Type B pancreatic cell (in vitro differentiated cells): Measurements from ENCODE around the gene FKBP1C. TPM values are rescaled to one million over a fixed set of nuclear protein-coding genes. Genes with fewer than 3 reads are reported as not detected.
A peak's percentile ranks its signal among the peaks of the same experiment; 100 is the strongest.
"Not testable (repeated sequence)": the region's sequence is repeated elsewhere in the genome, so short reads cannot be mapped to it uniquely, and the experiment has no call there.

ENCODE experiments used
- DNase-seq: peaks from one replicate; pipeline ENCODE4 v3.0.0; 2021; ENCODE audit warnings: mixed read lengths; ENCODE audit not compliant: unreplicated experiment; ENCODE audit errors: extremely low spot score
- H3K27ac Mint-ChIP-seq: 2 replicates; pipeline ENCODE4 v1.8.0; 2021; ENCODE audit warnings: mild to moderate bottlenecking, mixed read lengths
- H3K27me3 Mint-ChIP-seq: 2 replicates; pipeline ENCODE4 v1.8.0; 2021; ENCODE audit warnings: mixed read lengths
- H3K36me3 Mint-ChIP-seq: 2 replicates; pipeline ENCODE4 v1.8.0; 2021; ENCODE audit warnings: mixed read lengths
- H3K4me1 Mint-ChIP-seq: one replicate; pipeline ENCODE4 v1.8.0; 2021; ENCODE audit warnings: mixed read lengths; ENCODE audit not compliant: unreplicated experiment
- H3K4me3 Mint-ChIP-seq: 2 replicates; pipeline ENCODE4 v1.8.0; 2021; ENCODE audit warnings: mild to moderate bottlenecking, mixed read lengths
- H3K9me3 Mint-ChIP-seq: 2 replicates; pipeline ENCODE4 v1.8.0; 2021; ENCODE audit warnings: mixed read lengths
- CTCF ChIP-seq: fragments of 200-600 bp; sonication (generic); conservative IDR thresholded peaks from 2 replicates; pipeline ENCODE4 v1.5.0; 2021; ENCODE audit warnings: antibody characterized with exemption, mild to moderate bottlenecking
- total RNA-seq: library from RNA; stranded (reverse); gene quantifications from 2 replicates; pipeline ENCODE4 v1.2.1, GENCODE V29; 2021; ENCODE audit warnings: low replicate concordance

FKBP1C gene
- total RNA-seq, 1 donor from 2014 or later: 0.63 TPM

- H3K36me3 Mint-ChIP-seq, DNase-seq, H3K27me3 Mint-ChIP-seq, H3K4me3 Mint-ChIP-seq, H3K9me3 Mint-ChIP-seq, H3K27ac Mint-ChIP-seq, H3K4me1 Mint-ChIP-seq: not testable (repeated sequence)
Observed at GRCh38 chr6:63230027-63230426, 18.8 kb downstream of the FKBP1C start.

- DNase-seq, H3K4me3 Mint-ChIP-seq, H3K27ac Mint-ChIP-seq, H3K4me1 Mint-ChIP-seq, H3K9me3 Mint-ChIP-seq, H3K27me3 Mint-ChIP-seq, H3K36me3 Mint-ChIP-seq: not testable (repeated sequence)
Observed at GRCh38 chr6:63230511-63230910, 19.2 kb downstream of the FKBP1C start.

GRCh38 chr6:63236398-63236817 is 25.1 kb downstream of the FKBP1C start:
- H3K27ac Mint-ChIP-seq: no peak overlapping the region
- no peak for DNase-seq

GRCh38 chr6:63245420-63245819 is 34.2 kb downstream of the FKBP1C start:
- no peaks in the 10 kb centered on the region for H3K4me1 Mint-ChIP-seq

More at GRCh38 chr6:63236398-63236817, 25.1 kb downstream of the FKBP1C start:
- Mint-ChIP-seq H3K9me3 (no peaks in the 10 kb centered on the region), H3K4me1 (no peaks in the 10 kb centered on the region), H3K27me3 (no peaks in the 10 kb centered on the region), H3K4me3 (no peak overlapping the region), H3K36me3 (no peaks in the 10 kb centered on the region)
- TF ChIP-seq CTCF: no peak

GRCh38 chr6:63245909-63246308 is 34.6 kb downstream of the FKBP1C start:
- DNase-seq: no peak

More at GRCh38 chr6:63245420-63245819, 34.2 kb downstream of the FKBP1C start:
- Mint-ChIP-seq H3K27ac (no peak overlapping the region), H3K4me3 (no peak overlapping the region), H3K9me3 (no peaks in the 10 kb centered on the region), H3K27me3 (no peaks in the 10 kb centered on the region), H3K36me3 (no peaks in the 10 kb centered on the region)
- DNase-seq: no peak
- TF ChIP-seq CTCF: no peak

GRCh38 chr6:63246581-63246980 is 35.3 kb downstream of the FKBP1C start:
- TF ChIP-seq CTCF: no peak
- Mint-ChIP-seq H3K4me3 (no peak overlapping the region), H3K27ac (no peak overlapping the region), H3K36me3 (no peaks in the 10 kb centered on the region), H3K4me1 (no peaks in the 10 kb centered on the region), H3K9me3 (no peaks in the 10 kb centered on the region), H3K27me3 (no peaks in the 10 kb centered on the region)
- DNase-seq: no peak

More at GRCh38 chr6:63245909-63246308, 34.6 kb downstream of the FKBP1C start:
- Mint-ChIP-seq H3K4me1 (no peaks in the 10 kb centered on the region), H3K27me3 (no peaks in the 10 kb centered on the region), H3K36me3 (no peaks in the 10 kb centered on the region), H3K4me3 (no peak overlapping the region), H3K9me3 (no peaks in the 10 kb centered on the region), H3K27ac (no peak overlapping the region)
- peak; percentile 64 for TF ChIP-seq CTCF
